Measurements from ENCODE around the gene SKIC8. TPM values are rescaled to one million over a fixed set of nuclear protein-coding genes. Genes with fewer than 3 reads are reported as not detected.

The SKIC8 gene
- total RNA-seq, 2 donors from 2014 or later, result 29.8 to 38.6 TPM

DNA sequence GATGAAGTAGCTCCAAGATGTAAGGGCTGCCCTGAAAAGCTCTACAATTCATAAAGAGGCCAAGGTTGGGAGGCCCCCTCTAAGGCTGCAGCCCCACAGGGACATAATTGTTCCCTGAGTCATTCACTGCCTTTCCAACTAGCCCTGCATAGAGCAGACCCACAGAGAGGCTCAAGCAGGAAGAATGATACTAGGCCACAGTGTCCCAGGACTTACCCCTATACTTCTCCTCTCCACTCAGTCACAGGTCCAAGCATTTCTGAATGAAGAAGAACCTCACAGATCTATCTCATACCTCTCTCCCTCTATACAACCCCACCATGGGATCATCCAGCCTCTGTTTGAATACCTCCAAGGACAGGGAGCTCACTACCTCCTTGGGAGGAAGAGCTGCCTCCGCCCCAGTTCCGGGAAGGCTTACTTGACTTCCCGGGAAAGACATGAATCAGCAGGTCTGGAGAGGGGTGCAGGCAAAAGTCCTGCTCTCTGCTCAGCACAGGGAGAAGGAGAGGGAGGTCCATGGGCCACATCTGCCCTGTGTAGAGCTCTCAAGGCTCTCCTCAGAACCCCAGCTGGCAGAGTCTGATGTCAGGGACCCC, 6.9 kb upstream of the SKIC8 start:
- no peaks in the 10 kb centered on the region for H3K4me1 ChIP-seq
- no peaks in the 10 kb centered on the region for H3K27me3 ChIP-seq
- DNase-seq (ENCODE audit: low spot score), result no peak
- no peaks in the 10 kb centered on the region for H3K36me3 ChIP-seq
- H3K4me3 ChIP-seq, result no peak overlapping the region
- H3K27ac ChIP-seq, result no peak overlapping the region
- H3K9me3 ChIP-seq, result no peaks in the 10 kb centered on the region
- TF ChIP-seq, protein P1, sequence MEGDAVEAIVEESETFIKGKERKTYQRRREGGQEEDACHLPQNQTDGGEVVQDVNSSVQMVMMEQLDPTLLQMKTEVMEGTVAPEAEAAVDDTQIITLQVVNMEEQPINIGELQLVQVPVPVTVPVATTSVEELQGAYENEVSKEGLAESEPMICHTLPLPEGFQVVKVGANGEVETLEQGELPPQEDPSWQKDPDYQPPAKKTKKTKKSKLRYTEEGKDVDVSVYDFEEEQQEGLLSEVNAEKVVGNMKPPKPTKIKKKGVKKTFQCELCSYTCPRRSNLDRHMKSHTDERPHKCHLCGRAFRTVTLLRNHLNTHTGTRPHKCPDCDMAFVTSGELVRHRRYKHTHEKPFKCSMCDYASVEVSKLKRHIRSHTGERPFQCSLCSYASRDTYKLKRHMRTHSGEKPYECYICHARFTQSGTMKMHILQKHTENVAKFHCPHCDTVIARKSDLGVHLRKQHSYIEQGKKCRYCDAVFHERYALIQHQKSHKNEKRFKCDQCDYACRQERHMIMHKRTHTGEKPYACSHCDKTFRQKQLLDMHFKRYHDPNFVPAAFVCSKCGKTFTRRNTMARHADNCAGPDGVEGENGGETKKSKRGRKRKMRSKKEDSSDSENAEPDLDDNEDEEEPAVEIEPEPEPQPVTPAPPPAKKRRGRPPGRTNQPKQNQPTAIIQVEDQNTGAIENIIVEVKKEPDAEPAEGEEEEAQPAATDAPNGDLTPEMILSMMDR (IDR thresholded peaks at IDR 0.05), result no peak

DNA sequence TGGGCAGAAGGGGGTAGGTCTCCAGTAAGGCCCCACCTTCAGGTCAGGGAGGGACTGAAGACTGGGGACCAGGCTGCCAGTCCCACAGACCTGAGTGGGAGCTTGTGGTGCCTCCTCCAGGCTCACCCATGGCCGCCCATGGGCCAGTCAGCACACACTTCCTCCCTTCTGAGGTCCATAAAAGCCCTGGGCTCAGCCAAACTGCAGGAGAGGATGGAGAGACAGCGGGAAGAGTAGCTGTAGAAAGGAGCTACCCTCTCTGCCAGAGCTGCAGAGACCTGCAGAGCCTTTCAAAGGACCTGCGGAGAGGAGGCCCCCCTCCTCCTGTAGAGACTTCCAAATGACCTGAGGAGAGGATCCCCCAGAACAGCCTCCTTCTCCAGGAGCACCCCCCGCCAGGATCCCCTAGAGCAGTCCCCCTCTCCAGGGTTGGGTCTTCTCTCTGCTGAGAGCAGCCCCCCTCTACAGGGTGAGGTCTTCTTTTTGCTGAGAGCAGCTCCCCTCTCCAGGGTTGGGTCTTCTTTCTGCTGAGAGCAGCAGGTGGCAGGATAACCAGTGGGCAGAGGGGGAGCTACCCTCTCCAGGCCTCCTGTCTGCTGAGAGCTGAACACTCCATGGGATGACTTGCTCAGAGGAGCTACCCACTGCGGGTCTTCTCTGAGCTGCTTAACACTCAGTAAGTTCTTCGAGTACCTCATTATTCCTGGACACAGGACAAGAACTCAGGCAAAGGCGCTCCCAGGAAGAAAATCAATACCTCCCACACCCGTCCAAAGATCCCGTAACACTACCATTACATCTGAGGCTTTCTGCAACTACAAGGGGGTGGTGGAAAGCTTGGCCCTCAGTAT, 5.0 kb upstream of the SKIC8 start:
- Histone ChIP-seq H3K36me3 (no peaks in the 10 kb centered on the region), H3K27ac (no peak overlapping the region), H3K4me3 (no peak overlapping the region), H3K9me3 (no peaks in the 10 kb centered on the region), H3K27me3 (no peaks in the 10 kb centered on the region), H3K4me1 (no peaks in the 10 kb centered on the region)
- DNase-seq (ENCODE audit: low spot score), result no peak
- TF ChIP-seq, protein P1 (IDR thresholded peaks at IDR 0.05), result no peak

DNA sequence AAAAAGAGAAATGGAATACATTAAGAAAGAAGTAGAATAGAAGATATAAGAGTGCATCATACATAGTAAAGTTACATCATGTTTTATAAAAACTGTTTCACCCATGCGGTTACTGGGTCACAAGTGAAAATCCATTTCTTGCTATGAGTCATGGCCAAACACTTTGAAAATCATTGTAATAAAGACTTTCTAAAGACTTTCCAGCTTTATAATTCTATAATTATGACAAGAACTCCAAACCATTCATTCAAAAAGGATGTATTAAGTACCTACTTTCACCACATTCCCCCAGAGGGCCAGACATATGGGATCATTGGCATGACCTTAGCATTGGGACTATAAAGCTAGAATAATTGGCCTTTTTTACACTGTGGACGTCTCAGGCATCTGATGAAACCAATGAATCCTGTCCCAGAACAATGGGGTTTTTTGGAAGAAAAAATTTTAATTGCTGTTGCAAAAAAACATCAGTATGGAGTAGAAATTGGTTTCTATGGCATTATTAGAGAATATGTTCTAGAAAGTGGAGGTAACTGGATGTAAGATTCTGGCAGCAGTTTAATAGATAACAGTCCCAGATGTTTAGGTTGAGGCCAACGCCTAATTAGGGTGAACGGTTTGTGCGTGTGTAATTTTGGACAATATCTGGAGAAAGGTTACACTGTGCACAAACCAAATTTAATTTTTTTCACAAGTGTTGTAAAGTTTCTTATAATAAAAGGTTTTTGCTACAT, 3.3 kb upstream of the SKIC8 start:
- no peaks in the 10 kb centered on the region for H3K9me3 ChIP-seq
- no peak for DNase-seq (ENCODE audit: low spot score)
- H3K4me3 ChIP-seq, result no peak overlapping the region
- H3K27me3 ChIP-seq, result no peaks in the 10 kb centered on the region
- H3K36me3 ChIP-seq, result no peaks in the 10 kb centered on the region
- H3K4me1 ChIP-seq, result peaks cover 0 to 13% of the 10 kb centered on the region in 2 donors
- TF ChIP-seq, protein P1 (IDR thresholded peaks at IDR 0.05), result no peak
- H3K27ac ChIP-seq, result no peak overlapping the region

DNA sequence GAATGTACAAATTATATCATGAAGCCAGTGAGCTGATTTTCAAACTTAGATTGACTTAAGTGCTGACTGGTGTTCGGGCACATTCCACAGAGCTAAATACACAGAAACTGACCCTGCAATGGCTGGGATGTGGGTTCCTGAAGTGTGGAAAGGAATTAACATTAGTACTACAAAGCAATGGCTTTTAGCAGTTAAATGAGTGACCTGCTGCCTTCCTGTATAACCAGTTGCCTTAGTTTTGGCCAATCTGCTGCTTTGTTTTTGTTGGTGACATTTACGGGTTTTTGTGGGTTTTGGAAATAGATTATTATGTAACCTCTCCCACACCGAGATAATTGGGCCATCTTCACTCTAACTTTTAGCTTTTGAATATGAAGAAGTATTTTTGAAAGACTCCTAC, 2.4 kb upstream of the SKIC8 start:
- TF ChIP-seq, protein P1 (IDR thresholded peaks at IDR 0.05), result no peak
- H3K4me3 ChIP-seq, result no peak overlapping the region
- H3K9me3 ChIP-seq, result no peaks in the 10 kb centered on the region
- no peak overlapping the region for H3K27ac ChIP-seq
- no peak for DNase-seq (ENCODE audit: low spot score)
- H3K36me3 ChIP-seq, result no peaks in the 10 kb centered on the region
- H3K27me3 ChIP-seq, result no peaks in the 10 kb centered on the region
- peaks cover 0 to 13% of the 10 kb centered on the region in 2 donors for H3K4me1 ChIP-seq

DNA sequence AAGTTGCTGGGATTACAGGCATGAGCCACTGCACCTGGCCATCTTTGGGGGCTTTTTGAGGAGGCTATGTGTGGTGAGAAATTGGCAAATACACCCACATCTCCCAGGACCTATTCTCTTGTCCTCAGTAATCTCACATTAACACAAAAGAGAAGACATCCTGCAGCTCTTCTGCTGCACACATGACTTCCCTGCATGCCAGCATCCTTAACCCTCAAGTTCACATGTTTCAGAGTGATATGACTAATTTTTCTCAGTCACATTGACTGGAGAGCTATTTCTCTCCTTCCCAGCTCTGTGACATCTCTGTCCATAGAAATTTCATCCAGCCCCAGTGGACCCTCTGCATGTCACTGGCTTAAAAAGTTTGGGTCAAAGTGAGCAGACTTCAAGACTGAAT, 1.9 kb upstream of the SKIC8 start:
- H3K27ac ChIP-seq, result no peak overlapping the region
- peaks cover 0 to 13% of the 10 kb centered on the region in 2 donors for H3K4me1 ChIP-seq
- DNase-seq (ENCODE audit: low spot score), result no peak
- no peak overlapping the region for H3K4me3 ChIP-seq
- H3K9me3 ChIP-seq, result no peaks in the 10 kb centered on the region
- no peaks in the 10 kb centered on the region for H3K36me3 ChIP-seq
- H3K27me3 ChIP-seq, result no peaks in the 10 kb centered on the region
- TF ChIP-seq, protein P1 (IDR thresholded peaks at IDR 0.05), result no peak
